H1 (cell line): ENCODE results near the gene VWA5A. TPM values are rescaled to one million over a fixed set of nuclear protein-coding genes. Genes with fewer than 3 reads are reported as not detected.

Source experiments
- RFX5 ChIP-seq: IDR thresholded peaks from 2 replicates; pipeline ENCODE4 v1.6.1; 2011; ENCODE audit warnings: low read depth, low read length, improper control_type of control experiment, borderline replicate concordance
- SIN3A ChIP-seq, 2 experiments: IDR thresholded peaks in 1 of 2; conservative IDR thresholded peaks in 1 of 2; 2 replicates each; pipeline ENCODE4 v1.6.1; 2011 to 2012; ENCODE audit warnings: low read length in 2 of 2, improper control_type of control experiment in 1 of 2, low read depth in 1 of 2, mild to moderate bottlenecking in 1 of 2
- polyA plus RNA-seq, 7 experiments: library from polyadenylated mRNA; depleted of rRNA in 3 of 7; stranded (reverse) in 5 of 7; unstranded in 2 of 7; fragments of >200 nt in 5 of 7; fragments of 200-250 nt in 2 of 7; gene quantifications; 1 replicate in 5 of 7; 2 replicates in 1 of 7; 4 replicates in 1 of 7; pipeline versions ENCODE4 v1.2.1 to v1.2.3, GENCODE V29; 2011 to 2013; ENCODE audit warnings: missing spikeins in 2 of 7, mixed read lengths in 2 of 7
- total RNA-seq: library from RNA; stranded (reverse); fragmentation: NEBNext Ultra II Directional; extraction: Animal tissue kit (Norgen Biotek cat#: 25700); gene quantifications from 2 replicates; pipeline ENCODE4 v1.2.1, GENCODE V29; 2021

Gene VWA5A
- total and polyA plus RNA-seq, 2 of the 8 experiments (the other 6 are each of a cell fraction or from before 2014, with no cell fraction given): 12.5 to 20.4 TPM

DNA sequence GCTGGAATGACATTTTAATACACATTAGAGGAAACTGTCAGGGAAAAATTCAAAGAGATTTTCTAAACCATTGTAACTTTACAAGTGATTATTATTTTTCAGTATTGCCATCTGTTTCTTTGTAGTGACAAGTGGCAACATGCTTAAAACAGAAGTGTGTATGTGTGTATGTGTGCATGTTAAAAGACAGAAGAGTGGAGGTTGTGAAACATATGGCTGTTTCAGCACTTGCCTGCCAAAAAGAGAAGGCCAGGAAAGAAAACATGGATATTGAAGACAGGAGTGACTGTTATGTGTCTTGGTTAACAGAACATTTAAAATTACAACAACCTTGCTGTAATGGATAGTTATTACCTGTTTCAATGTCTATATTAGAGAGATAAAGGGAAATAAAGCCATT, 24.3 kb upstream of the VWA5A start (continued):
- TF ChIP-seq SIN3A (conservative IDR thresholded peaks at IDR 0.05 in 1 of 2, IDR thresholded peaks at IDR 0.05 in 1 of 2; ENCODE audit: low read depth in 1 of 2, low read length in 2 of 2) (no peak), RFX5 (no peak)
- TF ChIP-seq, all 59 proteins: peak for 0
